GM23338 (cell line): ENCODE measurements around the gene KCTD12. TPM values are rescaled to one million over a fixed set of nuclear protein-coding genes. Genes with fewer than 3 reads are reported as not detected.

ENCODE experiments used
- ATAC-seq: fragments of 200-7000 bp; cut with Tn5 transposase; 3 replicates; pipeline ENCODE4 v1.9.1; 2020
- DNase-seq: peaks from one replicate; pipeline ENCODE4 v3.0.0-alpha.2; 2015; ENCODE audit warnings: low spot score
- H2AFZ ChIP-seq: fragments of 200-600 bp; sonication (generic); 2 replicates; pipeline ENCODE4 v1.8.0; 2016; ENCODE audit warnings: antibody characterized with exemption, mild to moderate bottlenecking, moderate library complexity
- H3F3A ChIP-seq: fragments of 200-600 bp; sonication (generic); replicated peaks from 2 replicates; pipeline ENCODE4 v1.8.0; 2017; ENCODE audit warnings: antibody characterized with exemption, mixed run types, low read depth
- H3K27ac ChIP-seq: fragments of 200-600 bp; sonication (generic); 2 replicates; pipeline ENCODE4 v1.6.1; 2016; ENCODE audit warnings: low read depth
- H3K27me3 ChIP-seq: fragments of 200-600 bp; sonication (generic); 2 replicates; pipeline ENCODE4 v1.8.0; 2016; ENCODE audit warnings: mild to moderate bottlenecking, mixed run types, moderate library complexity; ENCODE audit not compliant: insufficient read depth
- H3K36me3 ChIP-seq: fragments of 200-600 bp; sonication (generic); 2 replicates; pipeline ENCODE4 v1.8.0; 2016; ENCODE audit warnings: mild to moderate bottlenecking; ENCODE audit not compliant: insufficient read depth
- H3K4me1 ChIP-seq: fragments of 200-600 bp; sonication (generic); 2 replicates; pipeline ENCODE4 v1.8.0; 2016; ENCODE audit warnings: mild to moderate bottlenecking, moderate library complexity; ENCODE audit not compliant: insufficient read depth
- H3K4me2 ChIP-seq: fragments of 200-600 bp; sonication (generic); 2 replicates; pipeline ENCODE4 v1.7.1; 2017; ENCODE audit warnings: mixed run types
- H3K4me3 ChIP-seq: fragments of 200-600 bp; sonication (generic); 2 replicates; pipeline ENCODE4 v1.6.1; 2016; ENCODE audit warnings: mixed run types
- H3K79me2 ChIP-seq: fragments of 200-600 bp; sonication (generic); replicated peaks from 2 replicates; pipeline ENCODE4 v1.8.0; 2017; ENCODE audit warnings: mild to moderate bottlenecking; ENCODE audit not compliant: insufficient read depth
- H3K9me2 ChIP-seq: fragments of 200-600 bp; sonication (generic); 2 replicates; pipeline ENCODE4 v1.8.0; 2017; ENCODE audit not compliant: insufficient read depth
- H4K20me1 ChIP-seq: fragments of 200-600 bp; sonication (generic); replicated peaks from 2 replicates; pipeline ENCODE4 v1.8.0; 2017; ENCODE audit warnings: mild to moderate bottlenecking; ENCODE audit not compliant: insufficient read depth
- H3K27ac Mint-ChIP-seq: 2 replicates; pipeline ENCODE4 v1.8.0; 2020; ENCODE audit warnings: inconsistent platforms, mild to moderate bottlenecking, moderate library complexity, mixed read lengths
- H3K27me3 Mint-ChIP-seq: 3 replicates; pipeline ENCODE4 v1.8.0; 2022; ENCODE audit warnings: low read depth, mild to moderate bottlenecking, moderate library complexity, mixed read lengths, inconsistent platforms; ENCODE audit not compliant: insufficient read depth, poor library complexity
- H3K36me3 Mint-ChIP-seq: 3 replicates; pipeline ENCODE4 v1.8.0; 2021; ENCODE audit warnings: low read depth, mild to moderate bottlenecking, inconsistent platforms, moderate library complexity, mixed read lengths
- H3K4me1 Mint-ChIP-seq: 3 replicates; pipeline ENCODE4 v1.8.0; 2020; ENCODE audit warnings: mild to moderate bottlenecking, inconsistent platforms, mixed read lengths
- H3K4me3 Mint-ChIP-seq: 3 replicates; pipeline ENCODE4 v1.8.0; 2021; ENCODE audit warnings: moderate library complexity, mild to moderate bottlenecking, inconsistent platforms, mixed read lengths
- H3K9me3 Mint-ChIP-seq: 3 replicates; pipeline ENCODE4 v1.8.0; 2020; ENCODE audit warnings: moderate library complexity, mild to moderate bottlenecking, inconsistent platforms, mixed read lengths
- CREB1 ChIP-seq: fragments of 250-450 bp; sonication (Bioruptor Pico); IDR thresholded peaks from 2 replicates; pipeline ENCODE4 v1.5.0; 2020; ENCODE audit warnings: low read depth, mild to moderate bottlenecking, moderate library complexity
- CTCF ChIP-seq, 2 experiments: fragments of 200-600 bp in 1 of 2; sonication (generic) in 1 of 2; conservative IDR thresholded peaks; 2 replicates each; pipeline versions ENCODE4 v1.5.1 to v1.6.1; 2016 to 2017; ENCODE audit warnings: antibody characterized with exemption in 2 of 2, low read depth in 2 of 2, mild to moderate bottlenecking in 2 of 2, moderate library complexity in 1 of 2
- EZH2phosphoT487 ChIP-seq: fragments of 200-600 bp; sonication (generic); IDR thresholded peaks from one replicate; pipeline ENCODE4 v1.8.1; 2018; ENCODE audit warnings: antibody characterized with exemption; ENCODE audit not compliant: unreplicated experiment
- JUNB ChIP-seq: IDR thresholded peaks from one replicate; pipeline ENCODE4 v1.6.1; 2016; ENCODE audit warnings: antibody characterized with exemption; ENCODE audit not compliant: unreplicated experiment
- NANOG ChIP-seq: IDR thresholded peaks from 2 replicates; pipeline ENCODE4 v1.6.1; 2016; ENCODE audit warnings: antibody characterized with exemption, borderline replicate concordance
- POLR2AphosphoS5 ChIP-seq: IDR thresholded peaks from 2 replicates; pipeline ENCODE4 v1.6.1; 2016; ENCODE audit warnings: antibody characterized with exemption, low read depth
- REST ChIP-seq: IDR thresholded peaks from one replicate; pipeline ENCODE4 v1.6.1; 2018; ENCODE audit warnings: antibody characterized with exemption; ENCODE audit not compliant: unreplicated experiment
- STAT1 ChIP-seq: IDR thresholded peaks from one replicate; pipeline ENCODE4 v1.6.1; 2016; ENCODE audit warnings: antibody characterized with exemption; ENCODE audit not compliant: unreplicated experiment
- ZNF114 ChIP-seq: fragments of 250-450 bp; sonication (Bioruptor Pico); IDR thresholded peaks from 2 replicates; pipeline ENCODE4 v1.5.0; 2020; ENCODE audit warnings: mild to moderate bottlenecking, moderate library complexity
- ZNF331 ChIP-seq: fragments of 250-450 bp; sonication (Bioruptor Pico); IDR thresholded peaks from 2 replicates; pipeline ENCODE4 v1.5.0; 2020; ENCODE audit warnings: low read depth, mild to moderate bottlenecking, moderate library complexity
- ZNF462 ChIP-seq: fragments of 250-450 bp; sonication (Bioruptor Pico); IDR thresholded peaks from 2 replicates; pipeline ENCODE4 v1.5.0; 2020; ENCODE audit warnings: mild to moderate bottlenecking, moderate library complexity
- polyA plus RNA-seq: library from polyadenylated mRNA; unstranded; fragments of >200 nt; fragmentation: Nextera tagmentation; extraction: Ambion mirVana; gene quantifications from 2 replicates; pipeline ENCODE4 v1.2.1, GENCODE V29; 2016
- total RNA-seq: library from RNA; depleted of rRNA; stranded (reverse); fragments of >200 nt; shearing (Covaris generic); gene quantifications from 2 replicates; pipeline ENCODE4 v1.2.3, GENCODE V29; 2014

The KCTD12 gene
- total and polyA plus RNA-seq, 2 experiments from 2014 or later = 3.3 to 12.0 TPM

- Mint-ChIP-seq H3K4me1 (peaks cover 3% of the 10 kb centered on the region), H3K9me3 (no peaks in the 10 kb centered on the region), H3K36me3 (no peaks in the 10 kb centered on the region), H3K27me3 (peaks cover 3% of the 10 kb centered on the region), H3K4me3 (no peak overlapping the region), H3K27ac (no peak overlapping the region)
- Histone ChIP-seq H2AFZ (no peak overlapping the region), H3K27me3 (peaks cover 12% of the 10 kb centered on the region), H3K79me2 (no peaks in the 10 kb centered on the region), H3F3A (no peaks in the 10 kb centered on the region), H3K36me3 (no peaks in the 10 kb centered on the region), H3K4me1 (peaks cover under 1% of the 10 kb centered on the region), H3K9me2 (no peaks in the 10 kb centered on the region), H4K20me1 (0 out of 2 replicates have a peak, but pooled peaks cover 5% of the 10 kb centered on the region), H3K4me3 (no peak overlapping the region), H3K4me2 (no peak overlapping the region), H3K27ac (no peak overlapping the region)
- no peak for TF ChIP-seq CREB1 (CRISPR knock-in tag)
- TF ChIP-seq JUNB = no peak
- TF ChIP-seq EZH2phosphoT487 = no peak
- TF ChIP-seq POLR2AphosphoS5 = no peak
- no peak for TF ChIP-seq REST
- no peak for TF ChIP-seq ZNF462 (CRISPR knock-in tag)
- no peak for TF ChIP-seq CTCF (conservative IDR thresholded peaks at IDR 0.05; ENCODE audit: low read depth in 2 of 2)
- no peak for TF ChIP-seq ZNF331
- no peak for TF ChIP-seq STAT1
- TF ChIP-seq ZNF114 = no peak
- no peak for TF ChIP-seq NANOG
- ATAC-seq (no peak), DNase-seq (no peak)
Observed at GRCh38 chr13:76879203-76879882, 6.9 kb downstream of the KCTD12 start.
